K562 (cell line): ENCODE measurements around the gene MLLT6. TPM values are rescaled to one million over a fixed set of nuclear protein-coding genes. Genes with fewer than 3 reads are reported as not detected.

ENCODE experiments used
- ARID1B ChIP-seq: fragments of 450-650 bp; IDR thresholded peaks from 2 replicates; pipeline ENCODE4 v1.6.1; 2016; ENCODE audit warnings: antibody characterized with exemption, mild to moderate bottlenecking, inconsistent platforms
- ARNT ChIP-seq, 2 experiments: fragments of 450-650 bp; IDR thresholded peaks; 2 replicates each; pipeline ENCODE4 v1.6.1; 2016; ENCODE audit warnings: mild to moderate bottlenecking in 1 of 2
- CREB3L1 ChIP-seq: fragments of 450-650 bp; IDR thresholded peaks from 2 replicates; pipeline ENCODE4 v1.6.1; 2014; ENCODE audit warnings: low read depth, mild to moderate bottlenecking, moderate library complexity, borderline replicate concordance
- CREB5 ChIP-seq: fragments of 250-450 bp; sonication (Bioruptor Pico); IDR thresholded peaks from 2 replicates; pipeline ENCODE4 v1.5.0; 2020; ENCODE audit warnings: mild to moderate bottlenecking
- GABPB1 ChIP-seq: sonication (generic); formaldehyde crosslinking; IDR thresholded peaks from 2 replicates; pipeline ENCODE4 v1.8.0; 2022; ENCODE audit warnings: mild to moderate bottlenecking, missing genetic modification reagents
- GTF2A2 ChIP-seq: IDR thresholded peaks from 2 replicates; pipeline ENCODE4 v1.6.1; 2016; ENCODE audit warnings: mild to moderate bottlenecking, missing genetic modification characterization, missing compliant biosample characterization
- HMGN3 ChIP-seq: IDR thresholded peaks from 2 replicates; pipeline ENCODE4 v1.6.1; 2011; ENCODE audit warnings: borderline replicate concordance, low read depth, mild to moderate bottlenecking, mixed read lengths, low read length; ENCODE audit not compliant: insufficient read length; ENCODE audit errors: extremely low read depth
- MITF ChIP-seq: IDR thresholded peaks from 2 replicates; pipeline ENCODE4 v1.6.1; 2014; ENCODE audit warnings: antibody characterized with exemption
- MYBL2 ChIP-seq, 2 experiments: fragments of 450-650 bp in 1 of 2; sonication (generic) in 1 of 2; formaldehyde crosslinking in 1 of 2; IDR thresholded peaks; 2 replicates each; pipeline versions ENCODE4 v1.6.1 to v1.8.1; 2017 to 2022; ENCODE audit warnings: borderline replicate concordance in 1 of 2, inconsistent platforms in 1 of 2, low read depth in 1 of 2, mild to moderate bottlenecking in 1 of 2, missing genetic modification reagents in 1 of 2, moderate library complexity in 1 of 2
- NCOA6 ChIP-seq: fragments of 450-650 bp; IDR thresholded peaks from 2 replicates; pipeline ENCODE4 v1.6.1; 2017; ENCODE audit warnings: mild to moderate bottlenecking
- NFRKB ChIP-seq: fragments of 450-650 bp; IDR thresholded peaks from 2 replicates; pipeline ENCODE4 v1.6.1; 2016; ENCODE audit warnings: low read depth
- PURB ChIP-seq: sonication (generic); formaldehyde crosslinking; IDR thresholded peaks from 2 replicates; pipeline ENCODE4 v1.9.0; 2021; ENCODE audit warnings: low read depth, mild to moderate bottlenecking, missing genetic modification reagents
- RAD51 ChIP-seq: fragments of 450-650 bp; IDR thresholded peaks from 2 replicates; pipeline ENCODE4 v1.7.1; 2016; ENCODE audit warnings: low read depth, mild to moderate bottlenecking, borderline replicate concordance
- SIN3A ChIP-seq, 2 experiments: fragments of 150-350 bp in 1 of 2; IDR thresholded peaks; 2 replicates each; pipeline ENCODE4 v1.6.1; 2011 to 2016; ENCODE audit warnings: borderline replicate concordance in 2 of 2, low read depth in 2 of 2, low read length in 2 of 2, mild to moderate bottlenecking in 2 of 2, moderate library complexity in 2 of 2; ENCODE audit not compliant: control insufficient read depth in 1 of 2
- SIX5 ChIP-seq, 2 experiments: IDR thresholded peaks; 2 replicates each; pipeline ENCODE4 v1.6.1; 2011; ENCODE audit warnings: low read length in 2 of 2, borderline replicate concordance in 1 of 2, low read depth in 1 of 2, mild to moderate bottlenecking in 1 of 2, moderate library complexity in 1 of 2; ENCODE audit not compliant: insufficient read depth in 1 of 2
- TSC22D4 ChIP-seq: fragments of 450-650 bp; IDR thresholded peaks from 2 replicates; pipeline ENCODE4 v1.6.1; 2016; ENCODE audit warnings: missing genetic modification characterization, missing biosample characterization, control low read depth
- U2AF2 ChIP-seq: fragments of 200-400 bp; formaldehyde crosslinking; optimal IDR thresholded peaks from 2 replicates; pipeline ENCODE3; 2017; ENCODE audit warnings: low read depth, mild to moderate bottlenecking, low read length
- ZBED1 ChIP-seq: IDR thresholded peaks from 2 replicates; pipeline ENCODE4 v1.6.1; 2014
- ZC3H8 ChIP-seq: fragments of 450-650 bp; IDR thresholded peaks from 2 replicates; pipeline ENCODE4 v1.6.1; 2017
- ZKSCAN8 ChIP-seq: fragments of 200-800 bp; sonication (Bioruptor generic); IDR thresholded peaks from 2 replicates; pipeline ENCODE4 v1.6.1; 2016; ENCODE audit warnings: missing genetic modification characterization, missing compliant biosample characterization
- ZNF140 ChIP-seq: fragments of 250-450 bp; sonication (Bioruptor Pico); IDR thresholded peaks from 2 replicates; pipeline ENCODE4 v1.8.0; 2021; ENCODE audit warnings: moderate library complexity, mild to moderate bottlenecking, inconsistent platforms
- ZNF3 ChIP-seq: fragments of 250-450 bp; sonication (Bioruptor Pico); IDR thresholded peaks from 2 replicates; pipeline ENCODE4 v1.5.0; 2021; ENCODE audit warnings: mild to moderate bottlenecking, moderate library complexity
- ZNF584 ChIP-seq: fragments of 200-800 bp; sonication (Bioruptor generic); IDR thresholded peaks from 2 replicates; pipeline ENCODE4 v1.6.1; 2016; ENCODE audit warnings: low read depth, mild to moderate bottlenecking, missing genetic modification characterization, missing compliant biosample characterization
- ZNF764 ChIP-seq: fragments of 250-450 bp; sonication (Bioruptor Pico); IDR thresholded peaks from 2 replicates; pipeline ENCODE4 v1.4.0; 2020; ENCODE audit warnings: low read depth, mild to moderate bottlenecking, moderate library complexity
- ZZZ3 ChIP-seq: fragments of 450-650 bp; IDR thresholded peaks from 2 replicates; pipeline ENCODE4 v1.6.1; 2016; ENCODE audit warnings: antibody characterized with exemption, mild to moderate bottlenecking, moderate library complexity
- polyA plus RNA-seq, 8 experiments: library from polyadenylated mRNA; depleted of rRNA in 4 of 8; stranded (reverse) in 5 of 8; unstranded in 3 of 8; fragments of >200 nt; fragmentation: Nextera tagmentation in 2 of 8; fragmentation: Illumina TruSeq in 1 of 8; extraction: Ambion mirVana in 2 of 8; extraction: Trizol in 1 of 8; gene quantifications; 2 replicates each; pipeline versions ENCODE4 v1.2.1 to v1.2.3, GENCODE V29; 2011 to 2014; ENCODE audit warnings: inconsistent platforms in 1 of 8, missing spikeins in 1 of 8
- total RNA-seq, 7 experiments: library from RNA; depleted of rRNA in 6 of 7; stranded (reverse); fragments of >200 nt in 6 of 7; fragmentation: Illumina TruSeq in 2 of 7; extraction: Trizol in 2 of 7; gene quantifications; 2 replicates each; pipeline versions ENCODE4 v1.2.1 to v1.2.3, GENCODE V29; 2011 to 2021; ENCODE audit warnings: low replicate concordance in 1 of 7

MLLT6 gene
- total and polyA plus RNA-seq, 9 of the 15 experiments (the other 6 are each of a cell fraction or from before 2014, with no cell fraction given): 3.1 to 71.7 (median 30.0) TPM

- TF ChIP-seq ZNF3 (CRISPR knock-in tag) (no peak), SIN3A (IDR thresholded peaks at IDR 0.05; ENCODE audit: borderline replicate concordance in 2 of 2, control insufficient read depth in 1 of 2, low read depth in 2 of 2, low read length in 2 of 2) (peak in 1 of 2 experiments; percentile 76; a peak in 1 of 4 replicates), SIX5 (IDR thresholded peaks at IDR 0.05; ENCODE audit: borderline replicate concordance in 1 of 2, insufficient read depth in 1 of 2, low read depth in 1 of 2, low read length in 2 of 2) (no peak), CREB3L1 (no peak), HMGN3 (peak; percentile 71), ARNT (IDR thresholded peaks at IDR 0.05) (no peak), ZBED1 (no peak), ARID1B (peak; percentile 14; the same call in 1 of the 2 replicates), ZNF764 (CRISPR knock-in tag) (no peak), TSC22D4 (tag) (no peak), GTF2A2 (tag) (no peak), MYBL2 (IDR thresholded peaks at IDR 0.05; ENCODE audit: low read depth) (no peak), MYBL2 (CRISPR knock-in tag; IDR thresholded peaks at IDR 0.05; ENCODE audit: borderline replicate concordance) (no peak), NFRKB (peak; percentile 84), ZNF140 (no peak), U2AF2 (no peak), NCOA6 (no peak), ZZZ3 (no peak), ZC3H8 (no peak), PURB (CRISPR knock-in tag) (no peak), RAD51 (no peak), CREB5 (no peak), MITF (no peak), GABPB1 (no peak), ZKSCAN8 (CRISPR knock-in tag) (peak; percentile 30; the same call in 1 of the 2 replicates), ZNF584 (no peak)
Observed at GRCh38 chr17:38703742-38704605, 1.1 kb upstream of the MLLT6 start (continued).
